ENCODE measurements around the gene RGMA. TPM values are rescaled to one million over a fixed set of nuclear protein-coding genes. Genes with fewer than 3 reads are reported as not detected.
"Not testable (repeated sequence)": the region's sequence is repeated elsewhere in the genome, so short reads cannot be mapped to it uniquely, and the experiment has no call there.

RGMA gene
- total RNA-seq, 1 experiment from 2014 or later, result 1.3 TPM

GRCh38 chr15:93065641-93066045 lies 23.4 kb downstream of the RGMA start:
- Histone ChIP-seq H4K20me1 (ENCODE audit: low read length) (no peaks in the 10 kb centered on the region), H3K36me3 (ENCODE audit: low read depth, low read length) (no peaks in the 10 kb centered on the region), H2AFZ (ENCODE audit: low read length) (no peak overlapping the region), H3K9me2 (replicated peaks; ENCODE audit: low read length) (no peaks in the 10 kb centered on the region), H3K27me3 (ENCODE audit: low read length) (no peaks in the 10 kb centered on the region), H3F3A (ENCODE audit: low read length, unreplicated experiment) (no peaks in the 10 kb centered on the region), H3K4me3 (ENCODE audit: low read length) (no peak overlapping the region), H3K27ac (ENCODE audit: low read length) (no peak overlapping the region), H3K4me2 (ENCODE audit: low read length) (no peak overlapping the region), H3K4me1 (ENCODE audit: insufficient read depth, low read length) (peaks cover 35% of the 10 kb centered on the region), H3K9ac (ENCODE audit: low read length) (no peak overlapping the region), H3K9me3 (ENCODE audit: low read length) (no peaks in the 10 kb centered on the region), H3K79me2 (ENCODE audit: low read length) (no peaks in the 10 kb centered on the region)
- DNase-seq, result no peak
- ChIA-PET POLR2A (ENCODE audit: unreplicated experiment) (no interaction called here), CTCF (no interaction called here)
- intact Hi-C loops (cut with micrococcal nuclease), result no loop called here
- no peak for ATAC-seq
- BruUV-seq (replicated peaks), result no TSS peak
- TF ChIP-seq EZH2 (IDR thresholded peaks at IDR 0.05; ENCODE audit: low read length, unreplicated experiment) (no peak), EZH2phosphoT487 (IDR thresholded peaks at IDR 0.05; ENCODE audit: borderline replicate concordance, low read length) (no peak), CTCF (conservative IDR thresholded peaks at IDR 0.05; ENCODE audit: low read depth, low read length) (no peak)

- Histone ChIP-seq H2AFZ (ENCODE audit: low read length) (no peak overlapping the region), H3K27ac (ENCODE audit: low read length) (peak overlapping the region; percentile 79), H3K27me3 (ENCODE audit: low read length) (no peaks in the 10 kb centered on the region), H3K4me1 (ENCODE audit: insufficient read depth, low read length) (peaks cover 35% of the 10 kb centered on the region), H3F3A (ENCODE audit: low read length, unreplicated experiment) (no peaks in the 10 kb centered on the region), H3K4me2 (ENCODE audit: low read length) (peak overlapping the region; percentile 58), H3K9ac (ENCODE audit: low read length) (peak overlapping the region; percentile 53), H3K79me2 (ENCODE audit: low read length) (no peaks in the 10 kb centered on the region), H4K20me1 (ENCODE audit: low read length) (no peaks in the 10 kb centered on the region), H3K9me3 (ENCODE audit: low read length) (no peaks in the 10 kb centered on the region), H3K36me3 (ENCODE audit: low read depth, low read length) (no peaks in the 10 kb centered on the region), H3K9me2 (replicated peaks; ENCODE audit: low read length) (no peaks in the 10 kb centered on the region), H3K4me3 (ENCODE audit: low read length) (peak overlapping the region; percentile 33; the same call in 1 of the 2 replicates)
- intact Hi-C loops (cut with micrococcal nuclease), result no loop called here
- ATAC-seq (no peak), DNase-seq (no peak)
- BruUV-seq (replicated peaks), result no TSS peak
- ChIA-PET POLR2A (ENCODE audit: unreplicated experiment) (no interaction called here), CTCF (no interaction called here)
- TF ChIP-seq CTCF (conservative IDR thresholded peaks at IDR 0.05; ENCODE audit: low read depth, low read length) (no peak), EZH2phosphoT487 (IDR thresholded peaks at IDR 0.05; ENCODE audit: borderline replicate concordance, low read length) (no peak), EZH2 (IDR thresholded peaks at IDR 0.05; ENCODE audit: low read length, unreplicated experiment) (no peak)
Observed at GRCh38 chr15:93063796-93064690, 25.0 kb downstream of the RGMA start.

GRCh38 chr15:93063262-93063671 lies 25.7 kb downstream of the RGMA start:
- CTCF ChIA-PET, result no interaction called here
- Histone ChIP-seq H3F3A (ENCODE audit: low read length, unreplicated experiment) (no peaks in the 10 kb centered on the region), H3K27me3 (ENCODE audit: low read length) (no peaks in the 10 kb centered on the region), H3K4me1 (ENCODE audit: insufficient read depth, low read length) (peaks cover 35% of the 10 kb centered on the region), H2AFZ (ENCODE audit: low read length) (no peak overlapping the region), H3K36me3 (ENCODE audit: low read depth, low read length) (no peaks in the 10 kb centered on the region), H3K4me2 (ENCODE audit: low read length) (peak overlapping the region; percentile 58), H3K9me3 (ENCODE audit: low read length) (no peaks in the 10 kb centered on the region), H3K9ac (ENCODE audit: low read length) (no peak overlapping the region; the same call in 1 of the 2 replicates), H3K27ac (ENCODE audit: low read length) (peak overlapping the region; percentile 79), H3K9me2 (replicated peaks; ENCODE audit: low read length) (no peaks in the 10 kb centered on the region), H3K79me2 (ENCODE audit: low read length) (no peaks in the 10 kb centered on the region), H4K20me1 (ENCODE audit: low read length) (no peaks in the 10 kb centered on the region), H3K4me3 (ENCODE audit: low read length) (no peak overlapping the region; the same call in 1 of the 2 replicates)
- intact Hi-C loops (cut with micrococcal nuclease), result no loop called here
- TF ChIP-seq CTCF (conservative IDR thresholded peaks at IDR 0.05; ENCODE audit: low read depth, low read length) (no peak), EZH2phosphoT487 (IDR thresholded peaks at IDR 0.05; ENCODE audit: borderline replicate concordance, low read length) (no peak), EZH2 (IDR thresholded peaks at IDR 0.05; ENCODE audit: low read length, unreplicated experiment) (no peak)
- ATAC-seq (peak; percentile 48), DNase-seq (peak; percentile 86)
- no TSS peak for BruUV-seq (replicated peaks)
- POLR2A ChIA-PET (ENCODE audit: unreplicated experiment), result no interaction called here

GRCh38 chr15:93062628-93063261 lies 26.3 kb downstream of the RGMA start:
- H3K4me2 ChIP-seq (ENCODE audit: low read length), result peak overlapping the region; percentile 58
- H3K79me2 ChIP-seq (ENCODE audit: low read length); H2AFZ ChIP-seq (ENCODE audit: low read length); DNase-seq; H3K4me3 ChIP-seq (ENCODE audit: low read length); intact Hi-C loops (cut with micrococcal nuclease); POLR2A ChIA-PET (ENCODE audit: unreplicated experiment); CTCF ChIA-PET; H3K9ac ChIP-seq (ENCODE audit: low read length); H3K9me2 ChIP-seq (replicated peaks; ENCODE audit: low read length); H4K20me1 ChIP-seq (ENCODE audit: low read length); H3F3A ChIP-seq (ENCODE audit: low read length, unreplicated experiment); H3K27me3 ChIP-seq (ENCODE audit: low read length); H3K36me3 ChIP-seq (ENCODE audit: low read depth, low read length); BruUV-seq (replicated peaks); H3K9me3 ChIP-seq (ENCODE audit: low read length): not testable (repeated sequence)
- peak overlapping the region; percentile 79 for H3K27ac ChIP-seq (ENCODE audit: low read length)
- peaks cover 35% of the 10 kb centered on the region for H3K4me1 ChIP-seq (ENCODE audit: insufficient read depth, low read length)
- 0 out of 2 replicates have a peak, but pooled peaks have one; percentile 5 for ATAC-seq

Data from PC-3 (cell line).